CD4-positive, alpha-beta T cell treated with Interleukin-6 at 100 ng/mL for 8 hours (primary cell): Measurements from ENCODE around the gene KIF18B.
A peak's percentile ranks its signal among the peaks of the same experiment; 100 is the strongest.

Source experiments
- DNase-seq: peaks from one replicate; pipeline ENCODE4 v3.0.0-alpha.2; 2020; ENCODE audit warnings: mixed read lengths, low spot score

The KIF18B gene

DNA sequence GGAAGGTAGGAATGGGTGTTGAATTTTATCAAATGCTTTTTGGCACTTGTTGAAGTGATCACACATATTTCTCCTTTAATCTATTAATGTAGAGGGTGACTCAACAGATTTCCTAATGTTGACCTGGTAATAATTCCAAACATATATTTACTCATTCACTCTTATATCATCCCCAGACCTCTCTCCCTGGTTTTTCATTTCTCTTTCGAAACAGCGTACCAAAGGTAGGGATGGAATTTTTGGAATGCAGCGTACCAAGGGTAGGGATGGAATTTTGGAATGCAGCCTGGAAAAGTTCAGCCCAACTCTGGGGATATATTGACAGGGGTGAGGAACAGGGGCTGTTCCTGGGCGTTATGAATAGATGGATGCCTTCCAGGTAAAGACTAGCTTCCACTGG, 7.3 kb downstream of the KIF18B start:
- no peak for DNase-seq

DNA sequence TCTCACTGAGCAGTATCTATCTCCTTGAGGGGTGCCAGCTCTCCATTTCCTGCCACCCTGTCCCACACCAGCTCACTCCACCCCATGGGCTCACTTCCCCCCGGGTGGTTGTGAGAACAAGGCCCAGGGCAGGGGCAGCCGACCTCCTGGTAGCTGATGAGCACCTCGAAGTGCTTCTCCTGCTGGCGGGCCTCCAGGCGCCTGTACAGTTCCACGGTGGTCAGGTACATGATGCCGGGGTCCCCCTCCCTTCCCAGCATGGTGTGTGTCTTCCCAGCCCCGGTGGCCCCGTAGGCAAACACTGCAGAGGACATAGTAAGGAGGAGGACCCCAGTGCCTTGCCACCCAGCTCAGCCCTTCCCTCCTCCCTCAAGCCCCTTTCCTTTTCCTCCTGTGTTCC, 12.5 kb downstream of the KIF18B start:
- DNase-seq = no peak

DNA sequence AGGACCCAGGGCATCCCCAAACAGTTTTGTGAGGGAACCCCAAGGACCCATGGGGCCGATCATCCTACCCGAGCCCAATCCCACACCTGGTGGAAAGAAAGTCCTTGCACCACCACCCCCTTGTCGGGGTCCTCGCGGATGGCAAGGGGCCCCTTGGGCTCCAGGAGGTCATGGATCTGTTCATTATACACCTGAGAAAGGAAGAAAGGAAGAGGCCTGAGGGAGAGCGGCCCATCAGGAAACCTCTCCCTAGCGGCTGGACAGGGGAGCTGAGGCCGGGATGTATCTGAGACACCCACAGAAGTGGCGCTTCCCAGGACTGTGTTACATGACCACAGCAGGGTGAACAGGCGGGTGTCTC, 12.8 kb downstream of the KIF18B start:
- no peak for DNase-seq

DNA sequence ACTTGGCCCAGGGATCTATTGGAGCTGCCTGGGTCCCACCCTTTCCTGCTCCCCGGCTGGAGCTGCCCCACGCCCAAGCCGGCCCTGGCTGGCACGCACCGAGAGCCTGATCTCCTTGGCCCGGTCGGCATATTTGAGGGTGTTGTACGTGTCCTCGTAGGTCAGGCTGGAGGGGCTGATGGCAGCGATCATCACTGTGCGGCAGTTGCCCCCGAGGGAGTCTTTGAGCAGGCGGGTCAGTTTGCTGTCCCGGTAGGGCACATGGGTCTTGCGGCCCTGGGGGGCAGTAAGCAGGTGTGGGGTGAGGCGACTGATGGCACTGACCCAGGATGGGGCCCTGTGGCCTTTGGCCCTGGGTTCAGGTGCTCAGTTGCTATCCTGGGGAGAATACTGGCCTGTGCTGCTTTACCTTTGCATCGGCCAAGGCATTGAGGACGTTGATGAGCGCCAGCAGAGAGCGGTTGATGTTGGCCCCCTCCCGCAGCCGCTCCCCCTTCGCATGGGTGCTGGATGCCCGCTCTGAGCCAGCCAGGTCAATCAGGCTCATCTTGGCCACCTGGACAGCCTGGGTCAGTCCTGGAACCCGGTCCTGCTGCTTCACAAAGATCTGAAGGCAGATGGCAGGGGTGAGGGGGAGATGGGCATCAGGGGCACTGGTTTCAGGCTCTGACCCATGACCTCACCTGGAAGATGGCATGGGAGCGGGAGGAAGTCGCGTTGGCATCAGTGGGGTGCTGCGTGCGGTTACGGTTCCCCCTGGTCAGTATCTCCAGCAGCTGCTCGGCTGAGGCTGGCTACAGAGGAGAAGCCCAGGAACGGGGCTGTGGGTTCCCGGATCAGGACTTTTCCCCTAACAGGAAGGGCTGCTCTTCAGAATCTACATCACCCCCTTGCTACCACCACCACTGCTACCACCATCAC, 13.5 kb downstream of the KIF18B start:
- DNase-seq = no peak

DNA sequence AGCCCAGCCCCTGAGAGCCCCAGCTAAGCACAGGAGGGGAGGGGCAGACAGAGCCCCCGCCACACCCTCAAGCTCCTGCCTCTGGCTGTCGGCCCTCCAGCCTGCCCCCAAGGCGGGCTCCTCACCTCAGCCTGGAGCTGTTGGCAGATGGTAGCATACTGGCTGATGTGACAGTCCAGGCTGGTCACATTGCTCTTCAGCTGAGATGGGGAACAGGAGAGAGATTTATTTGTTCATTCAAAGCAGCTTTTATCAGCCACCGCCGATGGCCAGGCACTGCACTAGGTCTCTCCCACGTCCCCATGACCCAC, 14.8 kb downstream of the KIF18B start:
- no peak for DNase-seq

DNA sequence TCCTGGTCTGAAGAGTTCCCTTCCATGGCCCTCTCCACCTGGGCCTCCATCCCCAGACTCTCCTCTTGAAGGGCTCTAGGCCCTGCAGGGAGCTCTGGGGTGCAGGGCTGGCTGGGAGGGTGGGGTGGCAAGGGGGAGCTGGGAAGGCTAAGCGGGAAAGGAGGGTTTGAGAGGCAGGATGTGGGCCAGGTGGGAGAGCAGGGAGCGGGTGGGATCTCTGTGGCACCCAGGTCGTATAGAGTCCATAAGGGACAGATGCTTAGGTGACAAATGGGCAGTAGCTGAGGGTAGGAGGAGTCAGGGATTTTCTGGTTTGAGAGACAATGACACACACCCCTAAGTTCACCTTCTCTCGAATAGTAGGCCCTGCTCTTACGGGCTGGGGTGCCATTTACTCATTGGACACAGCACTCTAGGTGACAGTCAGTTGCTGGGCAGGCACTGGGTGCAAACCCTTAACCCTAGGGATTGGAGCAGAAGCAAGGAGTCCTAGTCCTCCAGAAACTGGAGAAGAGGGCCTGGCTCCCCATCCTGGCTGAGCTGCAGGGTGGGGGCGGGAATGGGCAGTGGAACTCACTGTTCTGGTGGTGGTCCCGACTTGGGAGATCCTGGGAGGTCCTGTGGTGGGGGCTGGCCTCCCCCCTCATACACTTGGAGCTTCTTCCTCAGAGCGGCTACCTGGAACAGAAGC, 15.3 kb downstream of the KIF18B start:
- DNase-seq = no peak

DNA sequence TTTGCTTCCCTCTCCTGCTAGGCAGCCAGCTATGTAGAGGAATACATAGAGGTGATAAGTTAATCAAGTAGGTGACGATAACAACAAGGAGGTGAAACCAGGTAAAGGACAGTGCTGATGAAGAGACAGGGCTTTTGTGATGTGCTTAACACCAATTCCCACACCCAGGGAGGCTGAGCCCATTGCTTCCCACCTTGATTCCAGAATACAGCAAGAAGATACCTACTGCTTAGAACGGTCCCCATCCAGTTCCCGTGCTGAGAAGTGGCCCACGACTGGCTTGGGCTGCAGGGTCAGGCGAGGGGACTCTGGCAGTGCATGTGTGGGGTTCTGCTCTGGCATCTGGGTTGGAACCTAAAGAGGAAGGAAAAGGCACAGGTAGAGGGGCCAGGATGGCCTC, 16.2 kb downstream of the KIF18B start:
- no peak for DNase-seq

DNA sequence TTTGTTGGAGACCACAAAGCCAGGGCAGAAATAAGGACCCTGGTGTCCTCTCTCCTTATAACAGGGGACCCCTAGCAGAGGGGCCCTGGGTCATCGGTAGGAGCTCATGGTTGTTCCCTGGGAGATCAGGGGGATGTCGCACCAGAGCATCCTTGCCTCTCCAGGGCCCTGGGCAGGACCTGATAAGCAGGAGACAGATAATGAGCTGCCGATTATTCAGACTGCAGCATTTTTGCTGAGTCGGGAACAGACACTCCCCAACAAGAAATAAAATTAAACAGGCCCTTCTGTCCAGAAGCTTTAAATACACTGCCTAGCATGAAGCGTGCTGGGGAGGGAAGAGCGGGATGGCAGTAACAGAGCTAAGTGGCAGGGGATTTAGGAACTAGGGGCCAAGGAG, 16.9 kb downstream of the KIF18B start:
- no peak for DNase-seq

DNA sequence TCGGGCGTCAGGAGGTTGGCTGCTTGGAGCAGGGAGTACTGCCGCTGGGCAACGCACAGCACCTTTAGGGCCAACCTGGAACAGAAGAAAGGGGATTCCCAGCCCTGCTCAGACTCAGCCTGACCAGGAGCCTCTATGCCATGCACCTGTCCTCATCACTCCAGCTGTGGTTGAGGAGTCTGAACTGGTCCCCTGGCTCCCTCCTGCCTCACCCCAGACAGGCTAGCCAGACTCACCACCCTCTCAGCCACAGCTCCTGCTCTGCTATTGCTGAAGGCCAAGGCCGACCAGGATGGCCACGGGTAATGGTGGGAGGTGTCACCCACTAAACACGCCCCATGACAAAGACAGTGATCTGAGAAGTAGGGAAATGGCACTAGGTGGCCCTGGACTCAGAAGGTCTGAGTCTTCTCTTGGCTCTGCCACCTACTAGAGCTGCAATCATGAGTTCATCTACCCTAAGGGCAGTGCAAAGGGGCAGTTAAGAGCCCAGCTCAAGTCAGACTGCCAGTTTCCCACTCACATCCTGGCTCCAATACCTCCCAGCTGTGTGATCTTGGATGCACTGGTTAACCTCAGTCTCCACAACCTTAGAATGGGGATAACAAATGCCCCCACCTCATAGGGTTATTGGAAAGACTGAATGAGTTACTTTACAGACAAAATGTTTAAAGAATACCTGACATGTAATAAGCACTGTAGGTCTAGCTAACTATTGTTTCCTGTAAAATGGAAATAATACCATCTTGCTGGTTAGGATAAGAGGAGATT, 18.4 kb downstream of the KIF18B start:
- DNase-seq = no peak

DNA sequence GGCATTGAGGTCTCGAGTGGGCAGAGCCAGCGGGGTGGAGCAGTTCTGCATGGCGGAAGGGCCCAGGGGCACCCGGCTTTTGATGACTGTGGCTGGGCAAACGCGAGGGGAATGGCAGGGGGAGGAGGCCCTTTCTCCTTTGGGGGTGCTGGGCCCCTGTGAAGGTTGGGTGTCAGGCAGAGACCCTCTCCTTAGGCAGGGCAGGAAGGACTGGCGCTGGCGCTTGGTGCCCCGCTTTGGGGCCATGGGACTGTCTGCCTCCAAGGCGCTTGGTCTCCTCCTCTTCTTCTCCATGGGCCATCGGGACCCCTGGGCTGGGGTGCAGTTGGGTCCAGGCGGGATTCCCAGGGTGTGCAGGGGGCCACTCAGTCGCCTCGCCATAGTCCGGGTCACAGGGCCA, 19.4 kb downstream of the KIF18B start:
- no peak for DNase-seq

DNA sequence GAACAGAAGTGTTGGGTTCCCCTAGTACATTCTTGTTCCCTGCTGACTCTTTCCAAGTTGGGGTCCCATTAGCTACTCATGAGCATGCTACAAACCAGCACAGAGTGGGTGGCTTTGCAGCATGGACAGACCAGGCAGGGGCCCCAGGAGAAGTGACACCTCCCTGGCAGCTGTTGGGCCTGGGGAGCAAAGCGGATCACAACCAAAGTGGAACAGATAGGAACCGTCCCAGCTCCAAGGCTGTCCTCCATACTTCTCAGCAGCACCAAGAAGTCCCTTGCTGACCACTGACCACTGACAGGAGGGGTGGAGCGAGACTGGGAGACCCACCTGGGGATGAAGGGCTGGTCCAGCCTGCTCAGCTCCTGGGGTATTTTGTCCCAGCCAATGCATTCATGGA, 19.9 kb downstream of the KIF18B start:
- no peak for DNase-seq

DNA sequence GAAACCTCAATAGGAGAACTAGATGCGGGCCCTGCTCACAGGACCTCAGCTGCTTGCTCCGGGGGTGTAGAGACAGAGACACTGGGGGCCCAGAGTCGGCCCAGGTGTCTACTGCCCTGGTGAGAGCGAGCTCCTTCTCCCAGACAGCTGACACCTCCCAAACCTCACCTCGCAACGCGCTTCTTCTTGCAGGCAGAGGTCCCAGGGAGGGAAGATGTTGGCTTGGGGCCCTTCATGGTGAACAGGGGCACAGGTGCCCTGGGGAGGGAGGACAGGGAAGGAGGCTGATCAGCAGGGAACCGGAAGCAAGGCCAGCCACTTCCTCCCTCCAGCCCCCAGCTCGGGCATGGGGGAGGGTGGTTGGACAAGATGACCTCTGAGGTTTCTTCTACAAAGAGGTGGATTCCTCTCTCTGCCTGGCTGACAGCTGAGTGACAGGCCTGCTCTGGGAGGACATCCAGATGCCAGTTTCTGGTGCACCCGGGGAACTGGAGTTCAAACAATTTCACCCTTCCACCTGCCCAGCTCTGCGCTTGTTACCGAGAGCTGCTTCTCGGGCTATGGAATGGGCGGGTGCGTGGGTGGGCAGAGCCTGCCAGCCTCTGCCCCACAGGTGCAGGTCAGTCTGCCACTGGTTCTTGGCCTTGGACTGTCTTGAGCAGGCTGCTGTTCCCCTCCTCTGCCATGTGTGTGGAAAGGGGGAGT, 20.6 kb downstream of the KIF18B start:
- no peak for DNase-seq

DNA sequence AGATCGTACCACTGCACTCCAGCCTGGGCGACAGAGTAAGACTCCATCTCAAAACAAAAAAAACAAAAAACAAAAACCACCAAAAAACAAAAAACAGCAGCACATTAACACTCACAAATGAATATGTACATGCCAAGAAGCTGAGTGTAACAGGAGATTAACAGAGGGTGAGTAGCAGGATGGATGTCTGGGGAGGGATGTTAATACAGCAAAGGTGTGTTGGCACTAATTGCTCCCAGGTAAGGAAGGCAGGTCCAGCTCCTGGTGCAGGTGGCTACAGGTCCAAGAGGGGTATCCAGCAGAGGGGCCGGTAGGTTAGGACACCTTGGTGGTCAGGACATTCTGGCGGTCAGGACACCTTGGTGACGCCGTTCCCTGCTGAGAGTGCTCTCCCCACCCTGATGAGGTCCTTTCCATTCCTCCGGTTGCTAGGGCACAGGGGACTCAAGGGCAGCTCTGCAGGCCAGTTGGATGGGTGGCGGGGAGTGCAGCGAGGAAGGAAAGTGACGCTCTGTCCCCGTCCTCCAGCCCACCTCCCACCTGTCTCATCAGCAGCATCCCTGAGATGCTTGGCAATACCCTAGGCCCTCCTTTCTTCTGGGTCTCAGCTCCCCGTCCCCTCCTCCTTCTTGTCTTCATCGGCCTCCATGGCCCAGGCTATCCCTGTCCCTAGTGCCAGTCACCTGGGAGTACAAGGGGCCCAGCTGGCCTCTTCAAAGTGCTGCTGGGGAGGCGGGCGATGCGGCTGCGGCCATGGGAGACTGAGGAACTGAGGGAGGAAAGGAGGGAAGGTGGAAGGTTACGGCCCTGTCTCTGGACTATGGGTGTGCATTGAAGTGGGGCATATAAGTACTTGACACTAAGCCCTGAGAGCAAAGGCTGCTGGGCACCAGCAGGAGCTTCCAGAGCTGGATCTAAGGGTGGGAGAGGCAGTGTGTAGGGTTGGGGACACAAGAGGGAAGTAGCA, 21.6 kb downstream of the KIF18B start:
- no peak for DNase-seq

DNA sequence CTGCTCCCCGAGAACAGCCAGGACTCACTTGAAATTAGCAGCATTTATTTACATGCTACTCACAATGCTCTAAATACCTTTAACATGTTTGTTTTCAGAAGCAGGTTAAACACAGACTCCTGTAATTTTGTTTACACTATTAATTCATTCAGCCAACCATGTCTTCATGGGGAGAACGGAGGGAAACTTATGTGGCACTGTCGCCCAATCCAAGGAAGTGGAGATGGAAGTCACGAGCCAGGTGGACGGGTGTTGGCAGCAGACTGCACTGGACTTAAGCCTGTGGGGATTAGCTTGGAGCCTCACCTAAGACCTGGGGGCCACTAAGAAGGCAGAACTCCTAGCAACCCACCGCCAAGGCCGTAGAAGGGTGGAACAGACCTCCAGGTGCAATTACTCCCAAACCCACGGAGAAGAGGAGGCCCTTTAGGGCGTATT, 23.4 kb downstream of the KIF18B start:
- no peak for DNase-seq

DNA sequence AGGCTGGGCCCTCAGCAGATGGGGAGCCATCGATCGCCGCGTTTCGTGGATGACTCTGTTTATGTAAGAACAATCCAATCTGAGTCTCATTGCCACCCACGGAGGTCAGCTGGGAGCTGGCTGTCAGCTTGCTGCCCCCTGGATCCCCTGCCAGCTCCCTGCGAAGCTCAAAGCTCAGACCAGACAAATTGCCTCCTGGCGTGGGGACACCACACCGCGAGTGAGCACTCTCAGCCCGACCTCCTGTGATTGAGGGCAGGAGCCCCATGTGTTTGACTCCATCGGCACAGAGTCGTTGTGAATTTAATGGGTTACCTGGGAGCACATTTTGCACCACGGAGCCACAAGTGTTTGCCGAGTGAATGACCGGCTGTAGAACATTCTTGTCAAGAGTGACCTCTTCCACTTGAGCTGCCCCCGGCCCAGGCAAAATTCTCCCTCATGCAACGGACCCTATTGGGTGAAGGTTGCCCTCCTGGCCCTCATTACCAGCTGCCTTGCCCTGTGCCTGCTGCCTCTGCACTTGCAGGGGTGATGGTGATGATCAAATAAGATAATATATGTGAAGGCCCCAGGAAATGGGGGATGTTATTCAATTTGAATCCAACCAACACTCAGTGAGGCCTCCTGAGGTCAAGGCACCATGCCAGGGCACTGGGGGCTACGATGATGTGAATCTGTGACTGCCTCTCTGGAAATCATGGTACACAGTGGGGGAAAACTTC, 24.7 kb downstream of the KIF18B start:
- DNase-seq = no peak

DNA sequence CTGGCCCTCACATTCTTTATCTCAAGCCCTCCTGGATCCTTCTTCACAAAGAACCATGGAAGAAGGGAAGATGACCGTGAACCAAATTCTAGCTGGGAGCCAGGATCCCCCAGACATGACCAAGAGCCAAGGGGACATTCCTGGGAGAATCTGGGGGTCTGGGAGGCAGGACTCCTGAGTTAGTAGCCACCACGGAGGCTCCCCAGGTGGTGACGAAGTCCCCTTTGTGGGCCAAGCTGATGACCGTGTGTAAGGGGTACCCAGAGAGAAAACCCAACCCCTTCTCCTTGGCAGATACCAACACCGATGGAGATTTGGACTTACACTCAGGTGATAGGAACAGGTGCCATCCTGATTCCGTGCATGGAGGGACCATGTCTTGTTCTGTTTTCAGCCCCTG, 25.4 kb downstream of the KIF18B start:
- DNase-seq = no peak

DNA sequence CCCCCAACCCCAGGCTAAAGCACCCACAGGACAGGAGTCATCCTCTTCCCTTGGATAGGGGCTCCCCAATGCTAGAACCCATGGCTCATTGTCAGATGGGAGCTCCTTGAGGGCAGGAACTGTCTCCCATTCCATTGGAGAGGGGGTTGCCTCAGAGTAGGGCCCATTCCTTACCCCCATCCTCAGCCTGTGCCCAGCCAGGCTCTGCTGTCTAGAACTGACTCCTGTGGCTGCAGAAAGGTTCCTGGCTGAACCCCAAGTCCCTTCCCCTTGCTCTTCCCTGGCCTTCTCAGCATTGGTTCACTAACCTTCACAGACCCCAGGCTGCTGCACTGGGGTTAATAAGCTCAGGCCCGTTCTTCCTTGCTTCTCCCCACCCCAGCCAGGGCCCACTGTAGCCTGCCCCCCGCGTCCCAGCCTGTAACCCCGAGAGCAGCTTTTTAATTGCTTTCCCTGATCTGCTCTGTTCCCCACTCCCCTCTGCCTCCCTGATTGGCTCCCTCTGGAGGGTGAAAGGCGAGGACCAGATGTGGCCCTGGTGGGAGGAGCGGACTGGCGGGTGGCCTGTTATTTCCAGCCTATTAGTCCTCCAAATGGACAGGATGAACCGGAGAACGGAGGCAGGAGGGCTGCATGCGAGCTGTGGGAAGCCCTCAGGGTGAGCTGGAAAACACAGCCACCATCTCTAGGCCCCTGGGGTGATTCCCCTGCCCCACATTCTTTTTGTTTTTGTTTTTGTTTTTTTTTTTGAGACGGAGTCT, 26.3 kb downstream of the KIF18B start:
- DNase-seq = no peak

DNA sequence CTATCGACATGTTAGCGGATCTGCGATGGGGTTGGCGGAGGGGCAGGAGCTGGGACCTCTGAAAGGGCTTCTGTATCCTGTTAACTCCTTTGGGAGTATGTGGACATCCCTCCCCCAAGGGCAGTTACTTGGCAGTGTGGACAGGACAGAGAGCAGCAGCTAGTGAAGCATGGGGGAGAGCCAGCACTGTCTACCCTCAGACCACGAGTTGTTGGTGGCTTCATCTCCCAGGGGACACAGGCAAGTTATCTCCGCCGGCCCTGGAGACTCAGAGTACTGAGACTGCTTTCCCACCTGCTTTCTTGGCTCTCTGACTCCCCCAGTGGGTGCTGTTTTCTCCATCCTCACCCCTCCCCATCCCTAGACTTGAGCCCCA, 27.0 kb downstream of the KIF18B start:
- no peak for DNase-seq

DNA sequence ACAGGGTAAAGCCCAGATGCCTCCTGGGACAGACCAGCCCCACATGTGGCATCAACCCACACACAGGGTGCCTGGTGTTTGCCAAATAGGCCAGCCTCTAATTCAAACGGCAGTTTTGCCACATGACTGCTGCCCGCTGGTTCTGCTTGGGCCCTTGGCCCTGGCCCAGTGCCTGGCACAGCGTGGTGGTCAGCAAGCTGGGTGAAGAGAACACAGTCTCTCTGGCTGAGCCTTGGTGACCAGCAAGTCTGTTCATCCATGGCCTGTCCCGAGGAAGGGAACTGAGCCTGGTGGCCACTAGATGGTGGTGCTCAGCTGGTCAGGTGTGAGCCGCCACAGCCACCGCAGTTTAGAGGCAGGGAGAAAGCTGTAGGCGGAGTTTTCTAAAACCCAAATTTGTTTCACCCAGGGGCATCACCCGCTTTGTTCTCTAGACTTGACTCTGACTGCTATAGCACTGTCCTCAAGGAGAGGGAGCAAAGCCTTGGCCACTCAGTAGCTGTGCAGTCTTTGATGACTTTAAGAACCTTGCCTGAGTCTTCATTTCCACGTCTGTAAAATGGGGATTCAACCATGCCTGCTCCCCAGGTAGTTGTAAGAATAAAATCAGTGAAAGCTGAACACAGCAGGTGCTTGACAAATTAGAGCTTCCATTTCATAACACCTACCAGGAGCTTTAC, 27.5 kb downstream of the KIF18B start:
- peak; percentile 52 for DNase-seq
